Liver (tissue), 3 donors: ENCODE data around the gene HPD.

Experiments
- CTCF ChIP-seq: fragments of 150-350 bp; IDR thresholded peaks from 2 replicates; pipeline ENCODE4 v1.5.1; 2017; ENCODE audit warnings: improper control_type of control experiment, low read depth, low read length; ENCODE audit not compliant: missing input control
- HNF4A ChIP-seq, 2 donors: conservative IDR thresholded peaks; 2 replicates each; pipeline ENCODE4 v1.6.1; 2016; ENCODE audit warnings: antibody characterized with exemption in 2 of 2, mild to moderate bottlenecking in 2 of 2
- JUND ChIP-seq, 2 donors: IDR thresholded peaks; 2 replicates each; pipeline ENCODE4 v1.6.1; 2016; ENCODE audit warnings: antibody characterized with exemption in 2 of 2
- MAX ChIP-seq: IDR thresholded peaks from 2 replicates; pipeline ENCODE4 v1.6.1; 2016; ENCODE audit warnings: antibody characterized with exemption
- NR2F2 ChIP-seq: IDR thresholded peaks from 2 replicates; pipeline ENCODE4 v1.6.1; 2016; ENCODE audit warnings: antibody characterized with exemption
- RXRA ChIP-seq, 2 donors: IDR thresholded peaks; 2 replicates each; pipeline ENCODE4 v1.6.1; 2017 to 2018; ENCODE audit warnings: antibody characterized with exemption in 2 of 2, mild to moderate bottlenecking in 1 of 2
- SP1 ChIP-seq: IDR thresholded peaks from 2 replicates; pipeline ENCODE4 v1.6.1; 2018; ENCODE audit warnings: antibody characterized with exemption, mild to moderate bottlenecking
- TAF1 ChIP-seq: conservative IDR thresholded peaks from 2 replicates; pipeline ENCODE4 v1.6.1; 2016; ENCODE audit warnings: antibody characterized with exemption, mild to moderate bottlenecking
- donor health status: healthy.
- donor health status: healthy.

GRCh38 chr12:121888083-121888477 is 29.4 kb upstream of the HPD start:
- TF ChIP-seq CTCF = no peak
- TF ChIP-seq SP1 = no peak
- TF ChIP-seq HNF4A (conservative IDR thresholded peaks at IDR 0.05) = no peak
- no peak for TF ChIP-seq MAX
- TF ChIP-seq RXRA (IDR thresholded peaks at IDR 0.05) = no peak
- TF ChIP-seq JUND (IDR thresholded peaks at IDR 0.05) = no peak
- no peak for TF ChIP-seq NR2F2
- TF ChIP-seq TAF1 = no peak
